HG03064 (cell line): Measurements from ENCODE around the gene MED25.

ENCODE experiments used
- ATAC-seq: cut with Tn5 transposase; IDR thresholded peaks from one replicate; pipeline ENCODE4 v1.9.1; 2021; ENCODE audit warnings: low read depth; ENCODE audit not compliant: unreplicated experiment

MED25 gene

GRCh38 chr19:49795615-49796014 is 22.5 kb upstream of the MED25 start:
- ATAC-seq: no peak

GRCh38 chr19:49798574-49798973 is 19.5 kb upstream of the MED25 start:
- no peak for ATAC-seq

- no peak for ATAC-seq
Observed at GRCh38 chr19:49799271-49799797, 18.8 kb upstream of the MED25 start.

- no peak for ATAC-seq
Observed at GRCh38 chr19:49799798-49800376, 18.2 kb upstream of the MED25 start.

- ATAC-seq: no peak
Observed at GRCh38 chr19:49800771-49801170, 17.3 kb upstream of the MED25 start.

GRCh38 chr19:49801401-49801888 is 16.6 kb upstream of the MED25 start:
- ATAC-seq: no peak

- ATAC-seq: no peak
Observed at GRCh38 chr19:49801966-49802661, 16.0 kb upstream of the MED25 start.

GRCh38 chr19:49802836-49803528 is 15.1 kb upstream of the MED25 start:
- no peak for ATAC-seq

- ATAC-seq: no peak
Observed at GRCh38 chr19:49803529-49803856, 14.6 kb upstream of the MED25 start.

- ATAC-seq: no peak
Observed at GRCh38 chr19:49805822-49806619, 12.1 kb upstream of the MED25 start.

- no peak for ATAC-seq
Observed at GRCh38 chr19:49806620-49806959, 11.5 kb upstream of the MED25 start.

- no peak for ATAC-seq
Observed at GRCh38 chr19:49807058-49807903, 10.8 kb upstream of the MED25 start.

GRCh38 chr19:49807904-49808675 is 10.0 kb upstream of the MED25 start:
- no peak for ATAC-seq

- ATAC-seq: no peak
Observed at GRCh38 chr19:49808711-49809159, 9.4 kb upstream of the MED25 start.

GRCh38 chr19:49809160-49809940 is 8.7 kb upstream of the MED25 start:
- ATAC-seq: no peak

- ATAC-seq: no peak
Observed at GRCh38 chr19:49809941-49810389, 8.1 kb upstream of the MED25 start.

GRCh38 chr19:49811328-49811727 is 6.8 kb upstream of the MED25 start:
- ATAC-seq: no peak

- ATAC-seq: no peak
Observed at GRCh38 chr19:49812452-49812996, 5.6 kb upstream of the MED25 start.
